Subcutaneous abdominal adipose tissue (tissue), 5 donors: ENCODE data around the gene TSPAN18.

ENCODE experiments used
- H3K27ac ChIP-seq: one replicate; pipeline ENCODE4 v1.7.0; 2013; ENCODE audit warnings: low read depth, mild to moderate bottlenecking, inconsistent platforms, low read length, moderate library complexity
- H3K27me3 ChIP-seq, 5 donors: one replicate each; pipeline ENCODE4 v1.7.0; 2013; ENCODE audit warnings: low read length in 5 of 5, inconsistent platforms in 1 of 5; ENCODE audit not compliant: control insufficient read depth in 5 of 5, insufficient read depth in 4 of 5
- H3K36me3 ChIP-seq, 5 donors: one replicate each; pipeline ENCODE4 v1.7.0; 2013; ENCODE audit warnings: low read length in 5 of 5; ENCODE audit not compliant: control insufficient read depth in 5 of 5, insufficient read depth in 5 of 5
- H3K4me1 ChIP-seq, 5 donors: one replicate each; pipeline ENCODE4 v1.7.0; 2013; ENCODE audit warnings: low read length in 5 of 5, mild to moderate bottlenecking in 3 of 5, moderate library complexity in 1 of 5; ENCODE audit not compliant: control insufficient read depth in 5 of 5, insufficient read depth in 5 of 5
- H3K4me3 ChIP-seq, 5 donors: one replicate each; pipeline ENCODE4 v1.7.0; 2013; ENCODE audit warnings: low read length in 5 of 5, low read depth in 1 of 5
- H3K9ac ChIP-seq, 5 donors: one replicate each; pipeline ENCODE4 v1.7.0; 2013; ENCODE audit warnings: low read length in 5 of 5, mild to moderate bottlenecking in 4 of 5, moderate library complexity in 3 of 5
- H3K9me3 ChIP-seq, 5 donors: one replicate each; pipeline ENCODE4 v1.7.0; 2013; ENCODE audit warnings: low read length in 5 of 5; ENCODE audit not compliant: control insufficient read depth in 5 of 5
- donor health status: healthy.
- donor health status: healthy.
- donor health status: healthy.
- donor health status: healthy.
- donor health status: healthy.

Gene TSPAN18

GRCh38 chr11:44948155-44948554 is 221.4 kb downstream of the TSPAN18 start:
- H3K4me1 ChIP-seq: peaks cover 13 to 78% (median 64%) of the 10 kb centered on the region in 5 donors

GRCh38 chr11:44949160-44950030 is 222.6 kb downstream of the TSPAN18 start:
- H3K9ac ChIP-seq: peak overlapping the region in 4 of 5 donors; percentile 70 to 78 (median 76)
- no peaks in the 10 kb centered on the region for H3K9me3 ChIP-seq
- peaks cover 0 to 9% (median 4%) of the 10 kb centered on the region in 5 donors for H3K36me3 ChIP-seq
- H3K4me1 ChIP-seq: peaks cover 9 to 69% (median 55%) of the 10 kb centered on the region in 5 donors
- peaks cover 0 to 12% (median 0%) of the 10 kb centered on the region in 5 donors for H3K27me3 ChIP-seq
- peak overlapping the region in 4 of 5 donors; percentile 75 to 86 (median 82) for H3K4me3 ChIP-seq
- H3K27ac ChIP-seq: peak overlapping the region; percentile 60

More at GRCh38 chr11:44948155-44948554, 221.4 kb downstream of the TSPAN18 start:
- H3K9ac ChIP-seq: no peak overlapping the region
- H3K27ac ChIP-seq: peak overlapping the region; percentile 60
- H3K27me3 ChIP-seq: peaks cover 0 to 16% (median 0%) of the 10 kb centered on the region in 5 donors
- H3K4me3 ChIP-seq: no peak overlapping the region
- H3K9me3 ChIP-seq: no peaks in the 10 kb centered on the region
- H3K36me3 ChIP-seq: peaks cover 0 to 10% (median 9%) of the 10 kb centered on the region in 5 donors

- H3K4me3 ChIP-seq: peak overlapping the region; percentile 59 to 86 (median 79)
- H3K4me1 ChIP-seq: peaks cover 9 to 69% (median 56%) of the 10 kb centered on the region in 5 donors
- H3K36me3 ChIP-seq: peaks cover 0 to 6% (median 4%) of the 10 kb centered on the region in 5 donors
- peak overlapping the region; percentile 60 for H3K27ac ChIP-seq
- H3K9me3 ChIP-seq: no peaks in the 10 kb centered on the region
- peaks cover 0 to 9% (median 0%) of the 10 kb centered on the region in 5 donors for H3K27me3 ChIP-seq
- H3K9ac ChIP-seq: peak overlapping the region in 4 of 5 donors; percentile 70 to 78 (median 76)
Measured at GRCh38 chr11:44950031-44950624, 223.4 kb downstream of the TSPAN18 start.

GRCh38 chr11:44950625-44951476 is 224.1 kb downstream of the TSPAN18 start, which contains the start of gene TP53I11:
TP53I11 (minus strand) TSS chr11:44950883; CDS start chr11:44938335, 12,548 bp downstream.
- peaks cover 0 to 10% (median 0%) of the 10 kb centered on the region in 5 donors for H3K27me3 ChIP-seq
- H3K9ac ChIP-seq: peak within 1 kb of the TSS in 4 of 5 donors; percentile 70 to 78 (median 76)
- H3K27ac ChIP-seq: peak within 1 kb of the TSS; percentile 60
- peak within 1 kb of the TSS; percentile 59 to 86 (median 79) for H3K4me3 ChIP-seq
- H3K4me1 ChIP-seq: peaks cover 10 to 69% (median 56%) of the 10 kb centered on the region in 5 donors
- no peaks in the 10 kb centered on the region for H3K9me3 ChIP-seq
- H3K36me3 ChIP-seq: peaks cover 0 to 6% (median 4%) of the 10 kb centered on the region in 5 donors

- Histone ChIP-seq H3K27ac (no peak overlapping the region), H3K9ac (no peak overlapping the region), H3K4me1 (peaks cover 4 to 69% (median 47%) of the 10 kb centered on the region in 5 donors), H3K9me3 (no peaks in the 10 kb centered on the region), H3K4me3 (no peak overlapping the region), H3K36me3 (no peaks in the 10 kb centered on the region), H3K27me3 (peaks cover 0 to 17% (median 0%) of the 10 kb centered on the region in 5 donors)
Measured at GRCh38 chr11:44952082-44952481, 225.3 kb downstream of the TSPAN18 start.

GRCh38 chr11:44952500-44953260 is 225.9 kb downstream of the TSPAN18 start:
- Histone ChIP-seq H3K9ac (no peak overlapping the region), H3K4me3 (no peak overlapping the region), H3K27ac (no peak overlapping the region), H3K4me1 (peaks cover 4 to 66% (median 41%) of the 10 kb centered on the region in 5 donors), H3K9me3 (no peaks in the 10 kb centered on the region), H3K36me3 (no peaks in the 10 kb centered on the region), H3K27me3 (peaks cover 0 to 17% (median 0%) of the 10 kb centered on the region in 5 donors)

- no peak overlapping the region for H3K27ac ChIP-seq
- peaks cover 0 to 17% (median 0%) of the 10 kb centered on the region in 5 donors for H3K27me3 ChIP-seq
- H3K4me1 ChIP-seq: peaks cover 4 to 50% (median 27%) of the 10 kb centered on the region in 5 donors
- no peak overlapping the region for H3K4me3 ChIP-seq
- H3K9ac ChIP-seq: no peak overlapping the region
- no peaks in the 10 kb centered on the region for H3K36me3 ChIP-seq
- no peaks in the 10 kb centered on the region for H3K9me3 ChIP-seq
Measured at GRCh38 chr11:44954051-44954906, 227.5 kb downstream of the TSPAN18 start.

GRCh38 chr11:44955015-44955738 is 228.4 kb downstream of the TSPAN18 start:
- Histone ChIP-seq H3K9me3 (no peaks in the 10 kb centered on the region), H3K4me3 (no peak overlapping the region), H3K9ac (no peak overlapping the region), H3K27ac (no peak overlapping the region), H3K36me3 (no peaks in the 10 kb centered on the region), H3K27me3 (peaks cover 0 to 17% (median 0%) of the 10 kb centered on the region in 5 donors), H3K4me1 (peaks cover 4 to 41% (median 20%) of the 10 kb centered on the region in 5 donors)
